Measurements from ENCODE around the gene GPT2.

GRCh38 chr16:46968063-46968435 is 83.9 kb downstream of the GPT2 start:
- TF ChIP-seq CTCF (IDR thresholded peaks at IDR 0.05; ENCODE audit: low read depth, low read length) (no peak), POLR2A (IDR thresholded peaks at IDR 0.05; ENCODE audit: extremely low read depth, insufficient read length) (no peak), MAX (IDR thresholded peaks at IDR 0.05; ENCODE audit: low read depth, low read length) (no peak)
